Measurements from ENCODE around the gene HOXA13. TPM values are rescaled to one million over a fixed set of nuclear protein-coding genes. Genes with fewer than 3 reads are reported as not detected.

The HOXA13 gene
- total and polyA plus RNA-seq, 8 donors, result 29.0 TPM; not detected in 7

DNA sequence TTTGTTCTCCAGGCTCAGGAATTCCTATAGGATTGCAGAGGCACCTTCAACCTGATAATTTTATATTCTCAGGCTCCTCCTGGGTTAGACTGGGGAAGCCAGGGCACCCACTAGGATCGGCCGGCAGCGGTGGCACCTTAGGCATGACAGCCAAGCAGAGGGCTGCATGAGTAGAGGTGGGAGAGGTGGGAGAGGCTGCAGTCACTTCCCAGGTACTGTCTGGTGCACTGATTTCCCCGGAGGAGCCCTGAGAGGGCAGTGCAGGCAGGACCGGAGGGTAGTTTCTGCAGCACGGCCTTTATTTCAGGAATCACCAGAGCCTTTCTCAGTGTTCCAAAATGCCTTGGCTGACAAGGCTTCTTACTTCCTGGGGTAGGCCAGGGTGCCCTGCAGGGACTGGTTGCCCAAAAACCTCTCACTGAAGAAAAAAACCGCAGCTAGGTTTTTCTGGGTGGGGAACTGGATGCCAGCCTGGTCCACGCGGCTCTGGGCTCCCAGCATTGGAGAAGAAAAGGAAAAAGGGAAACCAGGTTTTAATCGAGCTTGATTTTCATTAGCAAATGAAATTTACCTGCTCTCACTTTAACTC lies 3.6 kb upstream of the HOXA13 start:
- DNase-seq, result no peak
- 10 to 16% (median 14%) methylated on average over 9 to 10 of the region's 10 CpGs for WGBS, 5 donors
- intact Hi-C loops (cut with DNase I; ENCODE audit: low total_unique reads), result loop anchor here (10.0 kb wide), 3 partner anchors 371 to 811 kb away; no protein-coding TSS in a partner anchor
- no peaks in the 10 kb centered on the region for H3K36me3 ChIP-seq
- peaks cover 39 to 56% (median 47%) of the 10 kb centered on the region in 4 donors for H3K4me1 ChIP-seq
- TF ChIP-seq, protein P1, sequence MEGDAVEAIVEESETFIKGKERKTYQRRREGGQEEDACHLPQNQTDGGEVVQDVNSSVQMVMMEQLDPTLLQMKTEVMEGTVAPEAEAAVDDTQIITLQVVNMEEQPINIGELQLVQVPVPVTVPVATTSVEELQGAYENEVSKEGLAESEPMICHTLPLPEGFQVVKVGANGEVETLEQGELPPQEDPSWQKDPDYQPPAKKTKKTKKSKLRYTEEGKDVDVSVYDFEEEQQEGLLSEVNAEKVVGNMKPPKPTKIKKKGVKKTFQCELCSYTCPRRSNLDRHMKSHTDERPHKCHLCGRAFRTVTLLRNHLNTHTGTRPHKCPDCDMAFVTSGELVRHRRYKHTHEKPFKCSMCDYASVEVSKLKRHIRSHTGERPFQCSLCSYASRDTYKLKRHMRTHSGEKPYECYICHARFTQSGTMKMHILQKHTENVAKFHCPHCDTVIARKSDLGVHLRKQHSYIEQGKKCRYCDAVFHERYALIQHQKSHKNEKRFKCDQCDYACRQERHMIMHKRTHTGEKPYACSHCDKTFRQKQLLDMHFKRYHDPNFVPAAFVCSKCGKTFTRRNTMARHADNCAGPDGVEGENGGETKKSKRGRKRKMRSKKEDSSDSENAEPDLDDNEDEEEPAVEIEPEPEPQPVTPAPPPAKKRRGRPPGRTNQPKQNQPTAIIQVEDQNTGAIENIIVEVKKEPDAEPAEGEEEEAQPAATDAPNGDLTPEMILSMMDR (IDR thresholded peaks at IDR 0.05), result no peak
- TF ChIP-seq EP300 (IDR thresholded peaks at IDR 0.05), result no peak
- no peak for TF ChIP-seq POLR2AphosphoS5 (IDR thresholded peaks at IDR 0.05)
- TF ChIP-seq POLR2A (IDR thresholded peaks at IDR 0.05), result no peak
- H3K27ac ChIP-seq, result no peak overlapping the region
- H3K9me3 ChIP-seq, result peaks cover 0 to 7% (median 0%) of the 10 kb centered on the region in 4 donors
- H3K27me3 ChIP-seq, result peaks cover 56 to 100% (median 95%) of the 10 kb centered on the region in 3 donors
- no peak overlapping the region for H3K4me3 ChIP-seq

DNA sequence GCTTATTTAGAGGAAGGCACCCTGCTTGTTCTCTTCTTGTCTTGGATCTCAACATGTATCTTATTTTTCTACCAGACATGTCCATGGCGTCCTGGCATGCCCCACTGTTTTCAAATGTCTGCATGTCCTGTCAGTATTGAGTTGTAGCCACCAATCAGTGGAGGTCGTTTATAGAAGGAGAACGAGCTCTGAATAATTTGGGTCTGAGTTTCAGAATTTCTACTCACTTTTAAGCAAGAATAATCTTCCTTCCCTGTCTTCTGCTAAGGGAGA lies 2.9 kb upstream of the HOXA13 start:
- intact Hi-C loops (cut with DNase I; ENCODE audit: low total_unique reads), result loop anchor here (10.0 kb wide), 3 partner anchors 372 to 812 kb away; no protein-coding TSS in a partner anchor
- 4 to 16% (median 11%) methylated on average over 3 of the region's 3 CpGs for WGBS, 5 donors
- Histone ChIP-seq H3K27me3 (peaks cover 63 to 100% (median 96%) of the 10 kb centered on the region in 3 donors), H3K9me3 (peaks cover 0 to 7% (median 0%) of the 10 kb centered on the region in 4 donors), H3K4me3 (no peak overlapping the region), H3K4me1 (peaks cover 39 to 61% (median 52%) of the 10 kb centered on the region in 4 donors), H3K36me3 (no peaks in the 10 kb centered on the region), H3K27ac (no peak overlapping the region)
- no peak for DNase-seq
- TF ChIP-seq, protein P1 (IDR thresholded peaks at IDR 0.05), result no peak
- TF ChIP-seq EP300 (IDR thresholded peaks at IDR 0.05) (no peak), POLR2A (IDR thresholded peaks at IDR 0.05) (no peak), POLR2AphosphoS5 (IDR thresholded peaks at IDR 0.05) (no peak)

GRCh38 chr7:27202018-27202861 lies 2.3 kb upstream of the HOXA13 start:
- intact Hi-C loops (cut with DNase I; ENCODE audit: low total_unique reads), result loop anchor here (10.0 kb wide), 3 partner anchors 373 to 813 kb away; no protein-coding TSS in a partner anchor
- no peak overlapping the region for H3K27ac ChIP-seq
- no peak for DNase-seq

GRCh38 chr7:27201580-27202017 lies 1.7 kb upstream of the HOXA13 start:
- no peaks in the 10 kb centered on the region for H3K36me3 ChIP-seq
- H3K27me3 ChIP-seq, result peaks cover 63 to 100% (median 96%) of the 10 kb centered on the region in 3 donors
- H3K9me3 ChIP-seq, result peaks cover 0 to 7% (median 0%) of the 10 kb centered on the region in 4 donors
- peak overlapping the region in 2 of 4 donors; percentile 5 to 50 for H3K4me3 ChIP-seq
- DNase-seq, result no peak
- 10 to 18% (median 11%) methylated on average over 4 of the region's 4 CpGs for WGBS, 5 donors
- intact Hi-C loops (cut with DNase I; ENCODE audit: low total_unique reads), result loop anchor here (10.0 kb wide), 3 partner anchors 373 to 813 kb away; no protein-coding TSS in a partner anchor
- TF ChIP-seq EP300 (IDR thresholded peaks at IDR 0.05) (no peak), POLR2A (IDR thresholded peaks at IDR 0.05) (no peak), POLR2AphosphoS5 (IDR thresholded peaks at IDR 0.05) (no peak)
- TF ChIP-seq, protein P1 (IDR thresholded peaks at IDR 0.05), result no peak
- H3K27ac ChIP-seq, result no peak overlapping the region
- H3K4me1 ChIP-seq, result peaks cover 39 to 61% (median 52%) of the 10 kb centered on the region in 4 donors

More at GRCh38 chr7:27202018-27202861, 2.3 kb upstream of the HOXA13 start:
- TF ChIP-seq EP300 (IDR thresholded peaks at IDR 0.05), result no peak
- TF ChIP-seq POLR2A (IDR thresholded peaks at IDR 0.05), result no peak
- no peak for TF ChIP-seq POLR2AphosphoS5 (IDR thresholded peaks at IDR 0.05)
- TF ChIP-seq, protein P1 (IDR thresholded peaks at IDR 0.05), result no peak
- Histone ChIP-seq H3K27me3 (peaks cover 64 to 100% (median 96%) of the 10 kb centered on the region in 3 donors), H3K4me3 (no peak overlapping the region), H3K9me3 (peaks cover 0 to 7% (median 0%) of the 10 kb centered on the region in 4 donors), H3K36me3 (no peaks in the 10 kb centered on the region), H3K4me1 (peaks cover 39 to 61% (median 52%) of the 10 kb centered on the region in 4 donors)
- WGBS, 5 donors, result 16 to 27% (median 19%) methylated on average over 29 to 30 of the region's 30 CpGs

Measured in stomach (tissue), 9 donors.